ES-I3 (cell line): ENCODE data around the gene GP5.

Experiments used
- H3K36me3 ChIP-seq: 2 replicates; pipeline ENCODE4 v1.6.1; 2013; ENCODE audit warnings: mild to moderate bottlenecking, low read length, control low read depth, moderate library complexity; ENCODE audit not compliant: insufficient read depth
- H3K4me1 ChIP-seq: 2 replicates; pipeline ENCODE4 v1.6.1; 2013; ENCODE audit warnings: mild to moderate bottlenecking, control low read depth, low read length; ENCODE audit not compliant: insufficient read depth
- H3K9ac ChIP-seq: 2 replicates; pipeline ENCODE4 v1.6.1; 2013; ENCODE audit warnings: low read depth, mild to moderate bottlenecking, low read length, moderate library complexity
- H3K9me3 ChIP-seq: 2 replicates; pipeline ENCODE4 v1.6.1; 2013; ENCODE audit warnings: mild to moderate bottlenecking, low read length, moderate library complexity; ENCODE audit not compliant: control insufficient read depth, insufficient read depth

The GP5 gene

GRCh38 chr3:194377708-194378107, 21.4 kb downstream of the GP5 start:
- Histone ChIP-seq H3K9me3 (no peaks in the 10 kb centered on the region), H3K9ac (no peak overlapping the region), H3K36me3 (no peaks in the 10 kb centered on the region)

GRCh38 chr3:194376241-194376560, 22.9 kb downstream of the GP5 start:
- Histone ChIP-seq H3K9ac (no peak overlapping the region), H3K4me1 (peaks cover 25% of the 10 kb centered on the region), H3K36me3 (no peaks in the 10 kb centered on the region), H3K9me3 (no peaks in the 10 kb centered on the region)

More at GRCh38 chr3:194377708-194378107, 21.4 kb downstream of the GP5 start:
- peaks cover 30% of the 10 kb centered on the region for H3K4me1 ChIP-seq

GRCh38 chr3:194375473-194376240, 23.4 kb downstream of the GP5 start:
- no peak overlapping the region for H3K9ac ChIP-seq
- peaks cover 23% of the 10 kb centered on the region for H3K4me1 ChIP-seq
- H3K36me3 ChIP-seq, result no peaks in the 10 kb centered on the region
- H3K9me3 ChIP-seq, result no peaks in the 10 kb centered on the region

GRCh38 chr3:194374935-194375334, 24.1 kb downstream of the GP5 start:
- peaks cover 16% of the 10 kb centered on the region for H3K4me1 ChIP-seq
- no peaks in the 10 kb centered on the region for H3K9me3 ChIP-seq
- no peaks in the 10 kb centered on the region for H3K36me3 ChIP-seq
- H3K9ac ChIP-seq, result no peak overlapping the region

- no peak overlapping the region for H3K9ac ChIP-seq
- no peaks in the 10 kb centered on the region for H3K36me3 ChIP-seq
- no peaks in the 10 kb centered on the region for H3K9me3 ChIP-seq
- peaks cover 18% of the 10 kb centered on the region for H3K4me1 ChIP-seq
These were observed 25.2 kb downstream of the GP5 start for GRCh38 chr3:194373899-194374298.

GRCh38 chr3:194373028-194373427, 26.0 kb downstream of the GP5 start:
- Histone ChIP-seq H3K9me3 (no peaks in the 10 kb centered on the region), H3K4me1 (peaks cover 19% of the 10 kb centered on the region), H3K36me3 (no peaks in the 10 kb centered on the region)

GRCh38 chr3:194370753-194371152, 28.3 kb downstream of the GP5 start:
- no peak overlapping the region for H3K9ac ChIP-seq
- peaks cover 13% of the 10 kb centered on the region for H3K4me1 ChIP-seq
- no peaks in the 10 kb centered on the region for H3K9me3 ChIP-seq
- H3K36me3 ChIP-seq, result no peaks in the 10 kb centered on the region

More at GRCh38 chr3:194373028-194373427, 26.0 kb downstream of the GP5 start:
- H3K9ac ChIP-seq, result no peak overlapping the region

GRCh38 chr3:194369522-194370279, 29.4 kb downstream of the GP5 start, which contains the start of gene LRRC15:
TSS of gene LRRC15 (minus strand) at chr3:194369743. CDS start at chr3:194361043, 8,700 bp downstream.
- H3K36me3 ChIP-seq, result no peaks in the 10 kb centered on the region
- no peaks in the 10 kb centered on the region for H3K9me3 ChIP-seq
- H3K4me1 ChIP-seq, result peaks cover 6% of the 10 kb centered on the region
- peak within 1 kb of the TSS; percentile 21; the same call in 1 of the 2 replicates for H3K9ac ChIP-seq

- H3K9me3 ChIP-seq, result no peaks in the 10 kb centered on the region
- peaks cover 6% of the 10 kb centered on the region for H3K4me1 ChIP-seq
- H3K9ac ChIP-seq, result no peak overlapping the region
- H3K36me3 ChIP-seq, result no peaks in the 10 kb centered on the region
These were observed 30.1 kb downstream of the GP5 start for GRCh38 chr3:194368918-194369317.

- peaks cover 6% of the 10 kb centered on the region for H3K4me1 ChIP-seq
These were observed 30.8 kb downstream of the GP5 start for GRCh38 chr3:194367992-194368841.

GRCh38 chr3:194365978-194366490, 33.0 kb downstream of the GP5 start:
- H3K36me3 ChIP-seq, result no peaks in the 10 kb centered on the region
- no peaks in the 10 kb centered on the region for H3K9me3 ChIP-seq
- H3K9ac ChIP-seq, result no peak overlapping the region
- H3K4me1 ChIP-seq, result peaks cover 6% of the 10 kb centered on the region

More at GRCh38 chr3:194367992-194368841, 30.8 kb downstream of the GP5 start:
- Histone ChIP-seq H3K9ac (no peak overlapping the region), H3K36me3 (no peaks in the 10 kb centered on the region), H3K9me3 (no peaks in the 10 kb centered on the region)

- Histone ChIP-seq H3K4me1 (peaks cover 6% of the 10 kb centered on the region), H3K36me3 (no peaks in the 10 kb centered on the region), H3K9me3 (no peaks in the 10 kb centered on the region), H3K9ac (no peak overlapping the region)
These were observed 33.5 kb downstream of the GP5 start for GRCh38 chr3:194365526-194365925.

GRCh38 chr3:194364652-194365434, 34.2 kb downstream of the GP5 start:
- no peaks in the 10 kb centered on the region for H3K36me3 ChIP-seq
- no peaks in the 10 kb centered on the region for H3K9me3 ChIP-seq
- H3K4me1 ChIP-seq, result peaks cover 6% of the 10 kb centered on the region
- H3K9ac ChIP-seq, result no peak overlapping the region
